GM18520 (cell line): ENCODE measurements around the gene POLR1A.

Source experiments
- ATAC-seq: cut with Tn5 transposase; IDR thresholded peaks from one replicate; pipeline ENCODE4 v1.9.1; 2021; ENCODE audit not compliant: unreplicated experiment

The POLR1A gene

DNA sequence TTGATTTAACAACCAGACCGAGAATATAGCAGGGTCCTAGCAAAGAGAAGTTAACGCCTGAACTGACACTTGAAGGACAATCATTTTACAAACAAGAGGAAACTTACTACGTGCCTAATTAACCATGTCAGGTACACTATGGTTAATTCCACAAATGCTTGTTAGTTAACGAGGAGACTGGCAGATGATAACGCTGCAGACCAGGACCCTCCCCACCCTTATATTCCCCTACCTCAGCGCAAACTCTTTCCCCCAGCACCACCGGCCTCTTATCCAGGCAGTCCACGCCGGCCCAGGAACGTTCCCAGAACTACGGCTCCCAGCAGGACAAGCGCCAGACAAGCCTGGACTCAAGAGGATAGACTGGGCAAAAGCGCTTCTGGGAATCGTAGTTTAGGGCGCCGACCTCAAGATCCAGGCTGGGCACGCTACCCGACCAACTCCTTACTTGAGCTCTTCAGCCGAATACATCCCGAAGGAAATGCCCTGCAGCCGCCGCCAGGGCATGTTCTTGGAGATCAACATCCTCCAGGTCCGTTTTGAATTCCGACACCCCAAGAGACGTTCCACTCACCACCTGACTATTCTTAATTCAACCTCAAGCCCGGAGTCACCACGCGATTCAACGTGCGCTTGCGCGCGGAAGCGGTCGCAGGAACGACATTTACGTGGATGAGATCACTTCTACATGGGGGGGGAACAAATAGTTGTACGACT is at the start of gene POLR1A:
Gene POLR1A, minus strand, starts transcription at position 635 of the 717 bp plus-strand sequence. Its CDS starts 110 bp downstream, at position 525.
- peak; percentile 48 for ATAC-seq

DNA sequence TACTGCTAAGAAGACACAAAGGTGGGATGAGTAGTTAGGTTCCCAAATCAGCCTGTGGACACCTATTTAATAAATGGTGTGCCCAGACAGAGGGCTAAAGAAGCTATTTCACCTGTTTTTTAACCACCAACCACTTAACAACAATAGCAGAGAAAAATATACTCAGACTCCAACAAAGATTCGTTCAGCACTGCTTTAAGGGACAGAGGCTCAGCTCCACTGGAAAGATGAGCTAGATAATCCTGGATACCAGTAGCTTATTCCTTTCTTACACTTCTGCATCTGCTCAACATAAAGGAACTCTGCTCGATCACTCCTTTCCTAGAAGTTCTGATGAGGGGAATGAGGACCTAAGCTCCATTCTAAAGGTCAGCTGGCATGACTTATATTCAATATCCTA is 44.8 kb upstream of the POLR1A start:
- ATAC-seq = no peak

DNA sequence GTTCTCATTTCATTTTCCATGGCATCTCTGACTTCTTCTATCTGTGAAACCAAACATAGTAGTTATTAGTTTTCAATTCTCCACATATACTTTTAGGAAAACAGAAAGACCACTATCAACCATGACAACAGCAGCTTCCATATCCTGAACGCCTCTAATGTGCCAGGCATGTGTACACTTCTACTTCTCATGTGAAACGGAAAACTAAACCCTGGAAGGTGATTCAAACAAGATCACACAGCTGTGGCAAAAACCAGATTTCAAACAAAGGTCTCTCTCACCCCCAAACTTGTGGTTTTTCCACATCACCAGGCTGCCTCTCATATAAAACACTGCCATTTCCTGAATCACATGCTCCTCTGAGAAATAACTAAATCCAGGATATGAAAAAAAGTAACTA is 42.1 kb upstream of the POLR1A start:
- ATAC-seq = no peak

DNA sequence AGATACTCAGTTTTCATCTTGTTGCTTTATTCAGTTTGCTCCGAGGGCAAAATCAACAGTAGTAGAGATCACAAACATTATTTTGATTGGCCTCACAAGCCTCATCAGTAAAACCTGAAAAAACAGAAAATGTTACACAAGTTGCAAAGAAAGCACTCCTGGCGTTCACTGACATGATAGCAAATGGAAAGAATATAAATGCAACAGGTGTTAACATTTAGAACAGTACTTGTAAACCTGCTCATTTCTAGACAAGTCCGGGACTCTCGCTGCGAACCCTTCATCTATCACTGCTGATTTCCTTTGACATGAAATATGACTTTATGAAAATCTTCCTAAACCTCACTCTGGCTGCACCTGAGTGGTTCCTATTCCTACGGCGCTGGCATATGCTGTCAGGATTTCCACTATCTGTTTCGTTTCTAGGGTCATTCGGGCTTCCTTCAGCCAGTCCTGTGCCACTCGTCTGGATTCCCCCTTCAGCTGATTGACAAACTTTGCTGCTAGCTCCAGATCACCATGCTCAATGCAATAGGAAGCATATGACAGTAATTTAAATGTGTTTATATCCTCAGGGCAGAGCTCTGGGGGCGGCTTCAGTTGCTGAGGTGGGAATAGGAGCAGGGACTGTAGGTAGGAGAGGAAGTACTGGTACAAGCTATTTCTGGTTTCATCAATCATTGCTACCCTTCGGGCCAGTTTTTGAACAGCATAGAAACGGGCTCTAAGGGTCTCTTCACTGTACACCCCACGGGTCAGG is 38.4 kb upstream of the POLR1A start:
- no peak for ATAC-seq

DNA sequence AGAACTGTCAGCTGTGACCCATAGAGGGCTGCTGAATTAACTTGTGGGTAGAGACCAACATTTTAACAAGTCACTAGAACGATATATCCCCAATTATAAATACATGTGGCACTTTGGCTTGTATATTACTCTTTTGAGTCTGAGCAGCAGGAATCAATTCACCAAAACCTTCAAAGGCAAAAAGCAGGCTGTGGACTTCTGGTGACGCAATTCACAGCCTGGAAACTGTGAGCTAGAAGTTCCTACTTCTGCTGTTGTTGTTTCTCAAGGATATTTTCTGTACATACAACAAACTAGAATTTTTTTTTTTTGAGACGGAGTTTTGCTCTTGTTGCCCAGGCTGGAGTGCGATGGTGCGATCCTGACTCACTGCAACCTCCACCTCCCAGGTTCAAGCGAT is 37.6 kb upstream of the POLR1A start:
- ATAC-seq = no peak

DNA sequence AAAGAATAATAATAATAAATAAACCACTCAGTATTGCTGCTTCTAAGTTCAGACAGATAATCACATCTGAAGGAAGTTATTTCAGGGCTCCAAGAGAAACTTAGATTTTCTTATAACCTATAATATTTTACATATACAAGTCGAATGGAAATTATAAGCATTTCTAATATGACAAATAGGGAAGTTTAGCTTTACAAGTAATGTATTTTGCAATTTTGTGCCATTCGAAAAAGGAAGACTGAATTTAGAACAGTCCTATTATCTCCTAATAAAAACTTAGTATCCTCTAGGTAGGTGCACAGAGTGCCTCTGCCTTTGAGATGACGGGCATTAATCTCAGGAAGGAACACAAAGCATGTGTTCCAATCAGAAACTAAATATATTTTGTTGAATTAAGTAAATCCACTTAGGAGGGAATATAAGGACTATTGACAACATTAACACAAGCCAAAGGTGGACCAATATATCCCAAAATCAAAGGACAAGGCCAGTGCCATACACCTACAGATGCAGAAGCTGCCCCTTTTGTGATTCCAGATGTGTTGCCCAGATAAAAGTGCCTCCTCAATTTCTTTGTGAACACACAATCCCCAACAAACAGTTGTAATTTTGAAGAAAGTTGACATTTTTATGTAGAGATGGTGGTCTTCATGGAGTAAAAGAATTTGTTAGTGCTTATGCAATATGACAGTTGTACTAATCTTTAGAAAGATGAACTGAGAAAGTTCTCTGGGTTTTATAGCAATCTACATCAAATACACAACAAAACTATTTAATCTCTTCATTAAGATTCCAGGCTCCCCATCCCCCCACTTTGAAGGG is 37.0 kb upstream of the POLR1A start:
- no peak for ATAC-seq

DNA sequence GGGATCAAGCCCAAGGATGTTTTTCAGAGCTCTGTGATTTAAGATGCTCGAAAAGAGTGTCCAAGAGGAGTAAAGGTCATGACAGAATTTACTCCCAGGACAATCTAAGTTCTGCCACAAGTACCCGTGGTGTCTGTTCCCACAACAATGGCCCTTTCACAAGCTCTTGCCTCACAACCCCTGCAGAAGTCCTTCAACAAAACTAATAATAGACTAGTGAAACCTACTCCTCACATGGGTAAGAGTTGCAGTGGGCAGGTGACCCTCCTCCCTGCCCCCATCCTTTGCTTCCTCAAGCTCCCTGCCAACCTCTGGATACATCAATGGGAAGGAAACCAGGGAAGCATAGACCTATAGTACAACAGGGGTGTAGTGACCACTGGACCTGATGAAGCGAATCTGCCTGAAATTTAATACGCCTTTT is 35.3 kb upstream of the POLR1A start:
- no peak for ATAC-seq

DNA sequence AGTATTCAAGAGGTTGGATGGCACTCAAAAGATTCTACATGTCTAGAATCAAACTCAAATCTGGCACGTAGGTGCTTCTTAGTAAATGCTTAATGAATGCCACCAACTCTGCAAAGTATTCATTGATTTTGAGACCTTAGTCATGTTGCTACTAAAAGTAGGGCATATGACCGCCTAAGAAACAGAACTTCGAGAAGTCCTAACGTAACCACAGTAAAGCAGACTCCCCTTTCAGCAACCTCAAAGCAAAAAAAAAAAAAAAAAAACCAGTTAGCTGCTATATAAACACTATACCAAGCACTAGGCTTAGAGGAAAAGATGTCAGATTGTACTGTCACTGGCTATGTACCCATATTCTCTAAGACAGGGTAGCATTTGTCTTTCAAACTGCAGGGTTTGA is 34.3 kb upstream of the POLR1A start:
- no peak for ATAC-seq

DNA sequence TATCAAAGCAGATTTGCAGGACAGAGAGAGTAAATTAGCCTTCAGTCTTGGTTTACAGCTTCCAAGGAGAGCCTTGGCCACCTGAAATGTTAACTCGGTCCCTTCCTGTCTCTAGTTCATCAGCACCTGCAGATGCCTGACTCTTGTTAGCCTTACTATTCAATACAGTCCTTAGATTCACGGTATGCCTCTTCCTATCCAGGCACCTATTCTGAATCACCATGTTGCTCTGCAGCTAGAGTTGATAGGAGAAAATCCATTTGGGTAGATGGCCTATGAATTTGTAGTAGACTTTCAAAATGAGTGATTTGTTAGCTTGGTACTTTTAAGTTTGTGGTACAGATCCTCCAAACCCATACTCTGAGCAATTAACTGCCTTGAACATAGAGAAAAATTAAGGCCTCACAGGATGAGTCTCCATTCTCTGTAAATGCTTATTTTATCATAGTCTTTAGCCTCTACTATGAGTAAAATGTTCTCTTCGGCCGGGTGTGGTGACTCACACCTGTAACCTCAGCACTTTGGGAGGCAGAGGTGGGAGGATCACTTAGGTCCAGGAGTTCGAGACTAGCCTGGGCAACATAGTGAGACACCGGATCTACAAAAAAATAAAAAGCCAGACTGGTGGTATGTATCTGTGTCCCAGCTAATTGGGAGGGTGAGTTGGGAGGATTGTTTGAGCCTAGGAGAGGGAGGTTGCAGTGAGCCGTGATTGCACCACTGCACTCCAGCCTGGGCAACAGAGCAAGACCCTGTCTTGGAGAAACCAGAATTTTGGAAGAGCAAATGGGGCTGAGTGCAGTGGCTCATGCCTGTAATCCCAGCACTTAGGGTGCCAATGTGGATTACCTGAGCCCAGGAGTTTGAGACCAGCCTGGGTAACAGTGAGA is 33.3 kb upstream of the POLR1A start:
- no peak for ATAC-seq

DNA sequence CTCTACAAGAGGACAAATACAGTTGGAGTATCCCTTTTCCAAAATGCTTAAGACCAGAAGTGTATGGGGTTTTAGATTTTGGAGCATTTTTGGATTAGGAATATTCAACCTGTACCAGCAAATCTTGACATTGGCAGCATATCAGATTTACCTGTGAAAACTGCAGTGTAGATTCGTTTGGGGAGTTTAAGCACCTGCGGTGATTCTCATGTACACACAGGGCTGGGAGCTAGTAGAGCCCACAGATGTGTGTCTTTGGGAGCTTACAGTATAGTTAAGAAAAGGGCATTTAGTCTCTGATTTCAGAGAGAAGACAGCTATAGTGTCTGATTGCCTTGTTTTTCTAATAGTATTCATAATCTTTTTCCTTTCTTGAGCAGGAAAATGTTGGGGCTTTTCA is 30.5 kb upstream of the POLR1A start:
- no peak for ATAC-seq

DNA sequence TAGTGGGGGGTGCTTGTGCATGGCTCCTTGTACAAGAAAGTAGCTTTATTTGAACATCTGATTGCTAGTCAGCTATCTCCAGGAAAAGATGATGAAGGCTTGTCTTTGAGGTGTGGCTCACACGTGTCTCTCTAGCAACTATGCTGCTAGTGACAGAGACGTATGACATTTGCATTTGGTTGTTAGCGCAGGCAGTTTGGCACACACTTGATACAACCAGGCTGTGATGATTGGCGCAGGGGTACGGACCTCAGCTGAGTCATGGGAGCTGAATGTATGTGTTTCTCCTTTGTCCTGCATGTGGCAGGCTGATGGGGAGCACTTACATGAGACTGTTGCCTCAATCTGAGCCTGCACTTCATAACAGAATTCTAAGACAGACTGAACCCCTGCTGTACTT is 30.0 kb upstream of the POLR1A start:
- no peak for ATAC-seq

DNA sequence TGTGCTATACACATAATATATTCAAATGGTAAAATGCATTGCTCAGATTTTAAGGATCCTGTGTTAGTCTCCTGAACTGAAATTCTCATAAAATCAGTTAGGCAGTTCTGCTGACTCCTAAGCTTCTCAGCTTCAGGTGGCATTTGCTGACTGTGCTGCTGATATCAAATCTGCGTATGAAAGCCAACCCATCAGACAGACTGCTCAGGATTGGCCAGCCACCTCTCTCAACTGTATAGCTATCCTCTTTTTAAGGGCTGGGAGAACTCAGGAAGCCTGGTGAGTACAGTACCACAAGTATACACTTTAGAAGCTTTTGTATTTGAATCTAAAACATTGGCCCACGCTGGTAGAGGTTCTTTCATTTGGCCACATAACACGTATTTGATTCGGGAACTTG is 29.0 kb upstream of the POLR1A start:
- no peak for ATAC-seq

DNA sequence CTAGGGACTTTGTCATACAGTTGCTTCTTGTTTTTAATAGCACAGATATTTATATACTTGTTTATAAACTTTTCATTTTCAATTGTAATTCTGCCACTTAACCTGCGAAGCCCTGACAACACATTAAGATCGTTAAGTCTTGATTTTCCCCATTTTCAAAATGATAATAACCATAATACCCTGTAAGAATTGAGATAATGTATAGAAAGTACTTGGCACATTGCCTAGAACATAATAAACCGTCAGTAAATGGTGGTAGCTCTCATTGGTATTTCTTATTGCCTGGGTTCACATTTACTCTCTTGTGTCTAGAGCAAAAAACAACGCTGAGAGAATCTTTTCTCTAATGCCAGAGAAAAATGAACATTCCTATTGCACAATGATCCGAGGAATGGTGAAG is 19.0 kb upstream of the POLR1A start:
- no peak for ATAC-seq

DNA sequence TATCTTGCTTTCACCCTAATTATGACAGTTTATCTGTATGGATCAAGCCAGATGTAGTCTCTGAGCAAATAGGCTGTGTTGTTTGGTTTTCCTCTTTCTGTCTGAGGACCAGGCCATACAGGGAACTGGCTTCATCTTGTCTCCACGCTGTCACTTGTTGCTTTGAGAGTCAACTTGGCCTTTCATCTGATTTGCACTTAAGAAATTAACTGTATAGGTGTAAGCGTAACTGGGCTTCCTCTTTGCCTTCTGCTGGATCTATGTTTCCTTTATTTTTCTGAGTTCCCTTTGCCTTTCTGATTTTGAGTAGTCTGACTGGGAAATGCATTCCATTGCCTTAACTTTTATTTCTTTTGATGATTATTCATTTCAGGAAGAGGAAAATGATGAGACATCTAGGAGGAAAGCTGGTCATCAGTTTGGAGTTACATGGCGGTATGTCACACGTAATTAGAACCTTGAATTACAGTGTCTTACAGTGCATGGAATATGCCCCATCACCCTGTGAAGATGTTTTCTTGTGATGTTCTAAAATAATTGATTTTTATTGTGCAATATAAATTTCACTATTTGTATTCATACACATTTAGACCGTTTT is 17.7 kb upstream of the POLR1A start:
- no peak for ATAC-seq

DNA sequence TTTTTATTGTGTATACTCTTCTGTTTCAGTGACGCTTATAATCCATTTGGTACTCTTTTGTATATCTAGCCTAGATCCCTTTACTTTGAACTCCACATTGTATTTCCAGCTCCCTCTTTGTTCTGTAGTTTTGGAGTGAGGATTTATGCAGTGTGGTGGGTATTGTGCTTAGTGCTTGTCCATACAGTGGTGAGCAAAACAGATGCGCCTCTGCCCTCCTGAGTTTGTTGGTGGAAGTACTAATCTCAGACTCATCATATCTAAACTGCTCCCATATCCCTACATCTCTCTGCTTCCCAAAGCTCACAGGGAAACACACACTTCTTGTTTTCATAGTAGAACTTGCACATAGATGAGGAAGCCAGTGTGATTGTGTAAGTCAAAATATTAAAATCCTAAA is 12.4 kb upstream of the POLR1A start:
- no peak for ATAC-seq

DNA sequence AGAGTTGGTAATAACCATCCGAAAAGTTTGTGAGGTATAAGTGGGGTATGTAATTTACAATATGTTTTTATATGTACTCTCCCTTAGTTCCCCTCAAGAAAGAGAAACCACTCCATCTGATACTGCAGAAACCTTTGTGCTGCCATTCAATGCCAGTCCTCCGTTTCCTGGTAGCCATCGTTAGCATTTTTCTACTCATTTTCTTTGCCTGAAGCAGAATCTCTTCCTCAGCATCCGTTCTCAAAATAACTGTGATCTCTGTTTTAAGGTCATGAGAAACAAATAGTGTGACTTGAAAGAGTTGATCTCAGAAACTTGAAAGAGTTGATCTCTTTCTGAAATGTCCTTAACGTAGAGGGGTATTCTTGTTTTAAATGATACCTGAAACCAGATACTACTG is 1.3 kb upstream of the POLR1A start:
- ATAC-seq = no peak

DNA sequence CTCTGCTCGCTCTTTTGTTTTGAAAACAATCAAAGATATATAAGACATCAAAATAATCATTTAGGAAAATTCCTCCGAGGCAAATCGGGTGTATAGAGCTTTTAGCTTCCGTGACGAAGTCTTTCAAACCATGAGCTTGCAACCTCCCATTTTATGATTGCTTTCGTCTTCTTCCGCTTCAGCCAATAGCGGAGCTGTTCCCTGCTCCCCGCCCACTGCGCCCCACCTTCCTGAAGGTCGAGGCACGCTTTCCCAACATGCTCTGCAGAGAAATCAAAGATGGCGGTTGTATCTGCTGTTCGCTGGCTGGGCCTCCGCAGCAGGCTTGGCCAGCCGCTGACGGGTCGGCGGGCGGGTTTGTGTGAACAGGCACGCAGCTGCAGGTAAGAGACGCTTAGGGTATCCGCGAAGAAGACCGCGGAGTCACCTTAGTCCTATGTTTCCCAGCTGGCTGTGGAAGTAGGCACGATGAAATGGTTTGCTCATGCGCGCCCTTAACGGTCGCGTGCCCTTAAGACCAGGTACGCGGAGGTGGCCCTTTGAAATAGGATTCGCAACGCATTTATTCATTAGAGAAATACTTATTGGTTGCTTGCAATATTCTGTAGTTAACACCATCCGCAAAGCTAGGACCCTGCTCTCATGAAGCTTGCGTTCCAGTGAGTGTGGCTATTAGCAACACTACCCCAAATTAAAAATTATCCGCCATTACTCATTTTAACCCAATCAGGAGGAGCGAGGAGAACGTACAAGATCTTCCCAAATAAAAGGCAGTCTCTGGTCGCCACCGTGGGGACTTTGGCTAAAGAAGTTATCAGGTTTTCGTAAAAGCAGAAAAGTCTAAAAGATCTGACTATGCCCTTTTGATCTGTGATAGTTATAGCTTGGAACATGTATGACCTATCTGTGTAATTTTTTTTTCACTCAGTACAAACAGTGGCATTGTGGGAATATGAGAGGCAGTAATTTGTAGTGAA is 571 bp upstream of the POLR1A start, which contains the start of gene PTCD3:
Gene PTCD3, plus strand, starts transcription at position 267 of the 977 bp plus-strand sequence. Its CDS starts 13 bp downstream, at position 280.
- ATAC-seq = peak; percentile 87

DNA sequence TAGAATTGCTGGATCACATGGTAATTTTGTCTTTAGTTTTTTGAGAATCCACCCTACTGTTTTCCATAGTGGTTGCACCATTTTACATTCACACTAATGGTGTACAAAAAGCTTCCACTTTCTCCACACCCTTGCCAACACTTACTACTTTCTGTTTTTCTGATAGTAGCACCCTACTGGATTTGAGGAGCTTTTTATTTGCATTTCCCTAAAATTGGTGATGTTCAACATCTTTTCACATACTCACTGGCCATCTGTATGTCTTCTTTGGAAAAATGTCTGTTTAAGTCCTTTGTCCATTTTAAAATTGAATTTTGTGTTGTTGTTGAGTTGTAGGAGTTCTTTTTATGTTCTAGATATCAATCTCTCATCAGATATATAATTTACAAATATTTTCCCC is 3.5 kb downstream of the POLR1A start:
- ATAC-seq = no peak

DNA sequence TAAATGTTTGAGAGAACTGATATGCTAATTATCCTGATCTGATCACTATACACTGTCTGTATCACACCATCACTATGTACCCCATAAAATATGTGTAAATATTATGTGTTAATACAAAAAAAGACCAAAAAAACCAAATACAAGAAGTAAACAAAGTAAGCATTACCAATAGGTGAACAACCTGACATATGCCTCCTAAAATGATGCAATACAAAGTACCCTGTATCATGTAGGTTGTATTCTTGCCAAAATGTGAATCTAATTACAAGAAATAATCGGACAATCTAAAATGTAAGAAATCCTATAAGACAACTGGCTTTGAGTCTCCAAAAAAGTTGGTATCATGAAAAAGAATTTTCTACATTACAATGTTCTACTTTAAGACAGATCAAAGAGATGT is 7.8 kb downstream of the POLR1A start:
- no peak for ATAC-seq
